Thyroid gland (tissue), 4 donors: ENCODE measurements around the gene PRKCA.

ENCODE experiments used
- POLR2A ChIP-seq, 2 donors: fragments of 450-650 bp; IDR thresholded peaks; one replicate each; pipeline ENCODE4 v1.6.1; 2017; ENCODE audit warnings: antibody characterized with exemption in 2 of 2, mild to moderate bottlenecking in 2 of 2, moderate library complexity in 1 of 2
- TF ChIP-seq, protein P1 (sequence below), 6 experiments: fragments of 200-600 bp in 3 of 6; fragments of 450-650 bp in 3 of 6; sonication (generic) in 3 of 6; IDR thresholded peaks; one replicate each; pipeline ENCODE4 v1.5.1; 2016 to 2019; ENCODE audit warnings: antibody characterized with exemption in 6 of 6, mild to moderate bottlenecking in 2 of 6, inconsistent platforms in 1 of 6, moderate library complexity in 1 of 6

DNA sequence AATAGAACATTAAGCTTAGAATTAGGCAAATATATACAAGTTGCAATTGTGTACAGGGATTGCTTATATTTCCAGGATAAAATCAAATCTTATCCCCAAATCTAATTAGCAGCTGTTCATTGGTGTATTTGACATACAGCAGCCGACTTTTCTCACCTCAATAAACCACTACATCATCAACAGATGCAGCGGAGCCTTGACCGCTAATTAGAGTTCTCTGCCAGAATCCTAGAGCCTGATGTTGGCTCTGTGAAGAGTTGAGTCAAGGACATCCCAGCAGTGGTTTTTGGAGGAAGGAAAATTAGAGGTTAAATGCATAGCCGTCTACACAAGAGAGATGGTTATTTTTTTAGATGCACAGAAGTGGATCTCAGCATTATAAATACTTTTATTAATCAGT lies 310.6 kb downstream of the PRKCA start:
- no peak for TF ChIP-seq POLR2A (IDR thresholded peaks at IDR 0.05)
- TF ChIP-seq, protein P1, sequence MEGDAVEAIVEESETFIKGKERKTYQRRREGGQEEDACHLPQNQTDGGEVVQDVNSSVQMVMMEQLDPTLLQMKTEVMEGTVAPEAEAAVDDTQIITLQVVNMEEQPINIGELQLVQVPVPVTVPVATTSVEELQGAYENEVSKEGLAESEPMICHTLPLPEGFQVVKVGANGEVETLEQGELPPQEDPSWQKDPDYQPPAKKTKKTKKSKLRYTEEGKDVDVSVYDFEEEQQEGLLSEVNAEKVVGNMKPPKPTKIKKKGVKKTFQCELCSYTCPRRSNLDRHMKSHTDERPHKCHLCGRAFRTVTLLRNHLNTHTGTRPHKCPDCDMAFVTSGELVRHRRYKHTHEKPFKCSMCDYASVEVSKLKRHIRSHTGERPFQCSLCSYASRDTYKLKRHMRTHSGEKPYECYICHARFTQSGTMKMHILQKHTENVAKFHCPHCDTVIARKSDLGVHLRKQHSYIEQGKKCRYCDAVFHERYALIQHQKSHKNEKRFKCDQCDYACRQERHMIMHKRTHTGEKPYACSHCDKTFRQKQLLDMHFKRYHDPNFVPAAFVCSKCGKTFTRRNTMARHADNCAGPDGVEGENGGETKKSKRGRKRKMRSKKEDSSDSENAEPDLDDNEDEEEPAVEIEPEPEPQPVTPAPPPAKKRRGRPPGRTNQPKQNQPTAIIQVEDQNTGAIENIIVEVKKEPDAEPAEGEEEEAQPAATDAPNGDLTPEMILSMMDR (IDR thresholded peaks at IDR 0.05) = no peak
